PC-9 (cell line): ENCODE data around the gene ZFYVE9.

Experiments
- CTCF ChIP-seq: fragments of 200-600 bp; sonication (generic); conservative IDR thresholded peaks from 2 replicates; pipeline ENCODE4 v1.6.1; 2017; ENCODE audit warnings: mixed run types, antibody characterized with exemption, mild to moderate bottlenecking, moderate library complexity
- EZH2 ChIP-seq: fragments of 200-600 bp; sonication (generic); IDR thresholded peaks from 2 replicates; pipeline ENCODE4 v1.8.0; 2017; ENCODE audit warnings: antibody characterized with exemption, low read depth

DNA sequence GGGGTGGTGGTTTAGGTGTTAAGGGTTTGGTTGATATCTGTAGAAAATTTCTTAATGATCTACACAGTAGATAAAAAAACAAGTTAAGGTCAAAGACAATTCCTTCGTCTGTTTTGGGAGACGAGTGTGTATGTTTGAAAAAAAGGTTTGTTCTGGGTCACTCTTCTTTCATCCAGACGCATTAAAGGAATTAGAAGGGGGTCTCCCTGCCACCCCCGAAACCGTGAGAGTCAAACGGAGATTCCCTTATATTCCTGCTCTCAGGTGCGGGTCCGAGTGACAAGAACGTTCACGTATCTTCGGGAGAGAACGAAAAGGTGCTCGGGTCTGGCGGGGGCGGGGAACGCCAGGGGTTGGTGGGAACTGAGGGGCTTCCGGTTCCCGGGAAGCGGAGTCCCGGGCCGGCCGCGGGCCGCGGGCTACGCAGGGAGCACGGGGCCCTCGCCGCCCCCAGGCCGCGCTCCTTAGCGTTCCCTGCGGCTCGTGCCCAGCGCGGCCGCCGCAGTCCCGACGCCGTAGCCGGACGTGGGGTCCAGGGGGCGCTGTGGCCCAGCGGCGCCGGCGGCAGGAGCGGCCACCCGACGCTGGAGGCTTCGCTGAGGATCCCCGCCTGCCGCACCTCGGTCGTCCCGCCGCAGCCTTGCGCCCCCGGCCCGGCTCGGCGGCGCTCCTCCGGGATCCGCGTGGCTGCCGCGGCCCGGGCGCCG is at the start of gene ZFYVE9:
- TF ChIP-seq CTCF (no peak), EZH2 (no peak)
